Measurements from ENCODE around the gene ZNRF1.
A peak's percentile ranks its signal among the peaks of the same experiment; 100 is the strongest.

ZNRF1 gene

DNA sequence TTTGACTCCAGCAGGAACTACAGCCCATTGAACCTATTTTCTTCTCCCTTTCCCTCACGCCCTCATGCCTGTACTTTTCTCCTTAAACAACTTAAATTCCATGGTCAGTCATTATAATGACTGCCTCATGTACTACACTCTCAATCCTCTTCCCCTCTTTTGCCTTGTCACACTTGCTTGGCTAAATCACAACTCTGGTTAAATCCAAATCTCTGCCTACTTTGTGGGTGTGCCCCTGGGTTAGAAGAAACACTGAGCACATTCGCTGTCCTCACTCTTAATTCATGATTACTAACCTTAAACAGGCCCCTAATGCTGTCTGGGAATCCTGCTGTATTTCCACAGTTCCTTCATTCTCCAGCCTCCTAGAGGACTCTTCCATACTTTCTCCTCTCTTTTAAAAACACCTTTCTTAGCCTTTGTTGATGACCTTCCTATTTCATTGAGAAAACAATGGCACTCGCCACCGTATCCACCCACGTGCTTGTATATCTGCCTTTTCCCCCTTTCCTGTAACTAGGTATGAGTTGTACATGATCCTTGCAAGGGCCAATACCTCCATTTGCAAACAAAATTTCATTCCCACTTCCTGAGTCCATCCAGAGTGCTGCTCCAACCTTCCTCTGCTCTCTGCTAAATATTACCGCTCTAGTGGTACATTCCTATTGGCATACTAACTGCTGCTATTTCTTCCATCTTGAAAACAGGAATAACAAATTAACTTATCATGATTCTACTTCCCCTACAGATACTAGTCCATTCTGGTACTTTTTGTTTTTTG, 28.9 kb downstream of the ZNRF1 start:
- no peak for DNase-seq

DNA sequence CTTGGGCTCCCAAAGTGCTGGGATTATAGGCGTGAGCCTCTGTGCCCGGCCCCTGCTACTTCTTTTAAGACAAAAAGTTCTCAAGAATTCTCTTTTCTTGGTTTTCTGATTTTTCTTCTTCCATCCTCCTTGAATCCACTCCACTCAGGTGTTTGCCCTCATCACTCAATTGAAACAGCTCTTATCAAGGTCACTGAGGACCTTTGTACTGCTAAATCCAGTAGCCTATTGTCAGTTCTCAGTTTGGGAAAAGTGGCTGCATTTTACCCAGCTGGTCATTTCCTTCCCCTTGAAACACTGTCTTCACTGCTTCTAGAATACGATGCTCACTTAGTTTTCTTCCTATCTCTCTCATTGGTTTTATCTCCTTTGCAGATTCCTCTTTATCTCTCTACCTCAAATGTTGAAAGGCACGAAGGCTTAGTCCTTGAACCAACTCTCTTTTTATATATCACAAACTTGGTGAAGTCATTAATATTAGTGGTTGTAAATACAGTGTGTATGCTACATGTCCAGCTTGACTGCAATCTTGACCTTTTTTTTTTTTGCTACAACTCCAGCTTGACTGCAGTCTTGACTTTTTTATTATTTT, 29.8 kb downstream of the ZNRF1 start:
- DNase-seq: no peak

DNA sequence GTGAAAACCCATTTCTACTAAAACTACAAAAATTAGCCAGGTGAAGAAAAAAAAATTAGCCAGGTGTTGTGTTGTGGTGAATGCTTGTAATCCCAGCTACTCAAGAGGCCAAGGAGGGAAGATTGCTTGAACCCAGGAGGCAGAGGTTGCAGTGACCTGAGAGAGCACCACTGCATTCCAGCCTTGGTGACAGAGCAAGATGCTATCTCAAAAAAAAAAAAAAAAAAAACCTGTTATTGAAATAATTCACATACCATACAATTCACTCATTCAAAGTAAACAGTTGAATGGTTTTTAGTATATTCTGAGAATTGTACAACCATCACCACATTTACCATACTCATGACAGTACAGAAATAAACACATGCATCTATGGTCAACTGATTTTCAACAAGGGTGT, 31.0 kb downstream of the ZNRF1 start:
- DNase-seq: peak; percentile 69

DNA sequence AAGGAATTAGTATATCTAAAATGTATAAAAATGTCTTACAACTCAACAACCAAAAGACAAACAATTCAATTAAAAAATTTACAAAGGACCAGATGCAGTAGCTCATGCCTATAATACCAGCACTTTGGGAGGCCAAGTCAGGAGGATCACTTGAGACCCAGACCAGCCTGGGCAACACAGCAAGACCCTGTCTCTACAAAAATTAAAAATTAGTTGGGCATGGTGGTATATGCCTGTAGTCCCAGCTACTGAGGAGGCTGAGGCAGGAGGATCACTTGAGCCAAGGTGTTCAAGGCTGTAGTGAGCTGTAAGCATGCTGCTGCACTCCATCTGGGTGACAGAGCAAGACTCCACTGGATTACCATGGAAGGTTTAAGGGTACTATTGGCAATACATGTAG, 33.8 kb downstream of the ZNRF1 start:
- no peak for DNase-seq

DNA sequence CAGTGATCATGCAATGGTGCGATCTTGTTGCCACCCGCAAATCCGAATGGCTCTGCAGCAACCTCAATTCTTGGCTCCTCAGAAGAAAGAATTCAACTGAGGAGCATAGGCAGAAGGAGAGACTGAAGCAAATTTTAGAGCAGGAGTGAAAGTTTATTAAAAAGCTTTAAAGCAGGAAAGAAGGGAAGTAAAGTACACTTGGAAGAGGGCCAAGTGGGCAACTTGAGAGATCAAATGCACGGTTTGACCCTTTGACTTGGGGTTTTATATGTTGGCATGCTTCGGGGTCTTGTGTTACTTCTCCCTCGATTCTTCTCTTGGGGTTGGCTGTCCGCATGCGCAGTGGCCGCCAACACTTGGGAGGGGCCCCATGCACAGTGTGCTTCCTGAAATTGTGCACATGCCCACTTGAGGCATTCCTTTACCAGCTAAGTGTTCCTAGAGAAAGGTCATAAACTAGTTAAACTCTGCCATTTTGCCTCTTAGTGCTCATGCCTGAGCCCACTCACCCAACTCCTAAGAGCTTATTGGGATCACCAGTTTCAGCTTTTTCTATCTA, 36.7 kb downstream of the ZNRF1 start:
- no peak for DNase-seq

DNA sequence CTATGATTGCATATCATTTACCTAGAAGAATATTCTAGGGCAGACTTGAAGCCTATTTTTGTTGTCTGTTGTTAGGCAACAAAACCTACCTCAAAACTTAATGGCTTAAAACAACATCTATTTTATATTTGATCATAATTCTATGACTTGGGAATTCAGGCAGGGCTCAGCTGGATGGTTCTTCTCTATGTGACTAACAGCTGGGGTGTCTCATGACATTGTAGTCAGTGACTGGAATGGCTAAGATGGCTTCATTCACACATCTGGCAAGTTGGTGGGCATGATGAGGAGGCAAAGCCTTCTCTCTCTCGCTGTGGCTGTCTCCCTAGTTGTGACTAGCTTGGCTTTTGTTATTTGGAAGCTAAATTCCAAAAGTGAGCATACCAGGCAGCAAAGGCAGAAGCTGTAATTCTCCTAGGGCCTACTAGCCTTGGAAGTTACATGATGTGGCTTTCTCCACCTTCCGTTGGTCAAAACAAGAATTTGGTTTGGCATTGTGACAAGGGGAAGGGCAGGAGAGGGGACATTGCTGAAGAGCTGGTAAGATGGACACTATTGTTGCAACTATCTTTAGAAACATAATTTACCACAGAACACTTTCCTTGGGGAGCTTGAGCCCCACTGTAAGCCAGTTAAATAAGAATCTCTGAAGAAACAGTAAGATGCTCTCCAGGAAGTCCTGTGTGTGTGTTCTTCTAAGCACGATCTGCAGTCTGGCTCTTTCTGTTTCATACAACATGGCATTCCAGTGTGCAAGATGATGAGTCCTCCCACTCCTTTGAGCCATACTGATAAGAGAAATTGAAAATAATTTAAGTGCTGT, 39.4 kb downstream of the ZNRF1 start:
- DNase-seq: no peak

DNA sequence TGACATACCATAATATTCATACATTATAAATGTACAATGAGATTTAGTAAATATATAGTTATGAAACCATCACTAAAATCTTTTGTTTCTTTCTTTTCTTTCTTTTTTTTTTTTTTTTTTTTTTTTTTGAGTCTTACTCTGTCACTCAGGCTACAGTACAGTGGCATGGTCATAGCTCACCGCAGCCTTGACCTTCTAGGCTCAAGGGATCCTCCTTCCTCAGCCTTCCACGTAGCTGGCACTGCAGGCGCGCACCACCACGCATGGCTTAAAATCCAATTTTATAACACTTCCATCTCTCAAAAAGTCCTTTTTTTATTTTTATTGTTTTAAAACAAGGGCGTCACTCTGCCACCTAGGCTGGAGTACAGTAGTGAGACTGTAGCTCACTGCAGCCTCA, 41.1 kb downstream of the ZNRF1 start:
- DNase-seq: no peak

DNA sequence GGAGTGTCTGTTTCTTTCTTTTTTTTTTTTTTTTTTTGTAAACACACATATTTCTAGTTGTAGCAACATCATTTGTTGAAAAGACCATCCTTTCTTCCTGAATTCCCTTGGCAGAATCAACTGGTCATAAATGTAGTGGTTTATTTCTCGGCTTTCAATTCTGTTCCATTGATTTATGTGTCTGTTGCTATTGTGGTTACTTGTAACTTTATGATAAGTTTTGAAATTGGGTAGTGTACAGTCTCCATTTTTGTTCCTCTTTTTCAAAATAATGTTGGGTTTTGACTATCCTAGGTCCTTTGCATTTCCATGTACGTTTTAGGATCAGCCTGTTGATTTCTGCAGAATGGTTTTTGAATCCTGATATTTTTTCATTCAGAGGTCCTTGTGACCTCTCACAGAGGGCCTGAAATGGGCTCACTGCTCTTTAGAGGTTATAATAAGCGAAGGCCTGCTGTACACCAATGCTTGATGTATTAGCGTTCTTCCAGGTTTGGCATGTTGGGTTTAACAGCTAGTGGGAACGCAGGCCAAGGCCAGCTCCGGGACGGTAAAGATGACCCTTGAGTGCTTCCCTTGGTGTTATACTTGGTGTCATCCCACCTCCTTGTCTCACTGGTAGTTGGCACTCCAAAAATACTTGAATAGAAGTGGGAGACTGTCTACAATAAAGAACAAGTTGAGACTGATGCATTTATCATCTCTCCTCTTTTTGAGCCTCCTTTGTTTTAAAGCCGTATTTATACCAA, 43.8 kb downstream of the ZNRF1 start:
- no peak for DNase-seq

DNA sequence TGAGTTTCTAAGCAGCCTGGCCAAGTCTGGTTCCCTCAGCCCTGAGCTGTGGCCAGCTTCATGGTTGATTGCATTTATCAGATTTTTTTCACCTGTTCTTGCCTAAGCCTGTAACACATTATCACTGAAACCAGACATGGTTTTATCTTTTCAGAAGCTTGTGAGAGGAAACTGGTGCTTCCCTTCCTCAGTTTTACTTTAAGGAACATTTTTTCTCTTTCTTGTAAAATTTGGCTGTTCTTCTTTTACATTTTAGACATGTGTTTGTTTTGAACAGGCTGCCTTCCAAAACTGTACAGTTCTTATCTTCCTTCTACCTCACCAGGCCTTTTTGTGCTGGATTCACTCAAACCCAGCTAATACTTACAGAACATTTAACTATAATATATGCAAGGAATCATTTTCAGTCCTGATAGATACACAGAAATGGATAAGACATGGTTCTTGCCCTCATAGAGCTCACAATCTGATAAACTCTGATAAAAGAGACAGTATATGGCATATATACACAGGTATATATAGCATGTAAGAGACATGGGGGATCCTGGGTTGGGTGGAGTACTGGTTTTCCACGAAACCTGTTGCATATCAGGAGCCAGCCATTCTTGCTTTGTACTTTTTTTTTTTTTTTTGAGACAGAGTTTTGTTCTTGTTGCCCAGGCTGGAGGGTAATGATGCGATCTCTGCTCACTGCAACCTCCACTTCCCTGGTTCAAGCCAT, 44.5 kb downstream of the ZNRF1 start:
- no peak for DNase-seq

DNA sequence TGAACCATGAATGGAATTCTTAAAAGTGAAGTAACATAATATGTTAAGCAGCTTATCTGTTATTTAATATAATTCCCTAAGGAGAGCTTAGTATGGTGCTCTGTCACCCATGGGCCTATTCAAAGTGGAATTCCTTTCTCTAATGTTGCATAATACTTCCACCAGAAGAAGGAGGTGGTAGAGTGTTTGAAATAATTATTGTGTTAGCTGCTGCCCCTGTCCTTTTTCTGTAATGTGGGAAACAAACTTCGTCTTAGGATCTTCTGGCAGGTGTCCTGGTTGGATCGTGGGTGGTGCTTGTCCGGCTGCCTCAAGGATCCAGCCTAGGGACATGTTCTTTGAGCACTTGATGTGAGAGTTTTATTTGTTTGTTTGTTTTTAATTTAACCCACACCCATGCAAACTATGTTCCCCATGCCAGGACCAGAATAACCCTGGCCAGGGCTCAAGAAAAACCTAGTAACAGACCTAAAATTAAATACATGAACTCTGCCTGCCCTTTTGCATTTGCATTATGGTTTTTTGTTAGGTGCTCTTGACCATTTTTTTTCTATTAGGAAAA, 46.1 kb downstream of the ZNRF1 start:
- DNase-seq: no peak

DNA sequence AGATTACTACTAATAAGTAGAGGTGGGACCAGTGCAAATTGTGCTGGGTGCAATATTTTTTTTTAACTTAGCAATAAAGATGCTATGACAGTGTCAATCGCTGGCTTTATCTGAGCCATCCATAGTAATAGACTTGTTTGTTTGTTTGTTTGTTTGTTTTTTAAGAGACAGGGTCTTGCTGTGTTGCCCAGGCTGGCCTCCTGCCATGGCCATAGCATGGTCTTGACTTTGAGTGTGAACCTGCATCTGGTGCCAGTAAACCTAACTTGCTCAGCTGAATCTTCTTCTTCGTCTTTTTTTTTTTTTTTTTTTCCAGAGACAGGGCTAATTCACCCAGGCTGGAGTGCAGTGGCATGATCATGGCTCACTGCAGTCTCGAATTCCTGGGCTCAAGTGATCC, 46.6 kb downstream of the ZNRF1 start:
- DNase-seq: no peak

DNA sequence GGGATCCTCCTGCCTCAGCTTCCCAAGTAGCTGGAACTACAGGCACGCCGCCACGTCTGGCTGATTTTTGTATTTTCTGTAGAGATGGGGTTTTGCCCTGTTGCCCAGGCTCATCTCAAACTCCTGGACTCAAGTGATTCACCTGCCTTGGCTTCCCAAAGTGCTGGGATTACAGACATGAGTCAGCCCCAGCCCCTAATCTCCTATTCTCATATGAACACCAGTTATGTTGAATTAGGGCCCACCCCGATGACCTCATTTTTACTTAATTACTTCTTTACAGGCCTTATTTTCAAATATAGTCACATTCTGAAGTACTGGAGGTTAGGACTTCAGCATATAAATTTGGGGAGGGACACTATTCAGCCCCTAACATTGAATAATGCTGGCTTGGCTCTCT, 49.2 kb downstream of the ZNRF1 start:
- no peak for DNase-seq

DNA sequence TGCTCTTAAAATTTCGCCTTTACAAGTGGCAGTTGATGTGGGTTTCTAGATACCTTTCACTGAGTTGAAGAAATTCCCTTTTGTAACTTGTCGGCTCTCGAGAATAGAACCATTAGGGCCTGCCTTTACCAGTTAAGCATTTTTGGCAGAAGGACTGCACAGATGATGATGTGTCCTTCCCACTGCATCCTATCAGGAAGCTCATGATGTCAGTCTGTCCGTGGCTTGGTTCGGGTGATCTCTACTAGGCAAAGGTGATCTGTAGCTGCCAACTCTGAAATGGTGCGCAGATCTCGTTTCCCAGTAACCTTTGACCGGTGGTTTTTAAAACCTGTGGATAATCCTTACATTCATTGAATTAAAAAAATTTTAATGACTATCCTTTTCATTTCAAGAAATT, 49.7 kb downstream of the ZNRF1 start:
- no peak for DNase-seq

DNA sequence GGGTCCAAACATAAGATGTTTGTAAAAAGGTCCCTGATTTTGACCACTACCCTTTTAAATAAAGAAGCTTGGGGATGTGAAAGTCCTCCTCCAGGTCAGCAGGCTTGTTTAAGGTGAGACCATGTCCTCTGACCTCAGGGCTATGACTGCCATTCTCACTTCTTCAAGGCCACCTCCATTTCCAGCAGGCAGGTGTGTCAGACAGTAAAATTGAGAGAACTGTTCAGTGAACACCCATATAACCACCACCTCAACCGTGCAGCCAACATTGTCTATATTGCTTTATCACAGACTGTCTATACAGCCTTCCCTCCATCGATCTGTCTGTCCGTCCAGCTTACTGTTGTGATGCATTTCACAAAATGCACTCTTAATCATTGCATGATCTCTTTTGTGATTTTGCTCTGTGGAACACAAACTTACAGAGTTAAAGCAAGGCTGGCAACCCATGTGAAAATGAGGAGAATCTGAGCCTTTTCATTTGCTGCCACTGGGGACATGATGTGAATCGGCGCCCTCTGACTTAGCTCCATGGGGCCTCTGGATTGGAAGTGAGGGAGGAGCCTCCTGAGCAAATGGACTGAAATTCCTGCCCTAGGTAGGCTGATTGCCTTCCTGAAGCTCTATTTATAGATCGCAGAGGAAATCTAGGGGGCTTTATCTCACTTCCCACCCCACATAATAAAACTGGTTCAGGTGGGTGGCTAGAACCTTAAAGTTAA, 53.8 kb downstream of the ZNRF1 start:
- DNase-seq: no peak

DNA sequence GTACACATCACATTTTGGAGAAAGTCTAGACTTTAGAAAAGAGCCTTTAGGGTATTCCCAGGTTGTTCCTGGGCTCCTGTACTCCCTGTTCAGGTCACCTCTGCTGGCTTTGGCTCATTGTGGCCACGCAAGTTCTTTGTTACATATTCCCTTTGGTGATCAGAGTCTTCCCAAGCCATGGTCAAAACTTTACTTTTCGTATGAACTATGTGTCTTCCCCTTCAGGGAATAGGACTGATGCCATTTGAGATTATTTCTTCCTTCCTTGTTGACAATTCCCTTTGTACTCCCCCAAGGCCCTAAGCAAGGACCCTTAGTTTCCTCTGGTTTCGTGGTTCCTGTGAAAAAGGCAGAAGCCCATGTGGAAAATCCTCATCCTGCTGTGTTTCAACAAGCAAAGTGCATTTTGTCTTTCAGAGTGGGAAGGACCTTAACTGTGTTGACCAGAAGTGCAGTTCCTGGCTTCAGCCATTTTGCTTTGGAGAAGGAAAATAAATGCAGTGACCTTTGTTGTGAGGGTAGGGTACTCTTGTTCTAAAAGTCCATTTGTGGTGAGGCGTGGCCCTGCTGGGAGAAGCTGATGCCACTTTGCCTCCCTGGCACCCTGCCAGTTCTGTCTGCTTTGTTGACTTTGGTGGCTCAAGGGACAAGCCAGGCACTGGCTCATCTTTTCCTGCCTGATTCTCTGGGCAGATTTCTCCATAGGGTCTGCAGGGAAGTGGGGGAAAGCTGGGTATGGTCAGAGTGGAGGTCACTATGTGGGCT, 55.1 kb downstream of the ZNRF1 start:
- DNase-seq: no peak

DNA sequence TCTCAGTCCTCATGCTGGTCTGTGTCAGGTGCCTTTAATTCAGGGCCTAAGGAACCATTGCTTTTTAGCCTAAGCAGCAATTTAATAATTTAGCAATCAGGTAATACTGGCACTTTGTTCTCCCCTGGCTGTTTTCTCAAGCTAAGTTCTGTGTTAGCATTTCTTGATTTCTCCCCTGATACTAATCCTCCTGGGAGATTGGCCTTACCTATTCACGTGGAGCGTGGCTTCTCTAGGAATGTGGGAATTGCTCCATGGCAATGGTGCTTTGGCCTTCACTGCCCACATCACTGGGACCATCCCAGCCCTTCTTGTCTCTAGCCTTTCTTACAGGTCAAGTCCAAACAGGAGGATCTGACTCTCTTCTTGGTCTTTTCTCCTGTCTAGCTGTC, 55.7 kb downstream of the ZNRF1 start:
- no peak for DNase-seq

DNA sequence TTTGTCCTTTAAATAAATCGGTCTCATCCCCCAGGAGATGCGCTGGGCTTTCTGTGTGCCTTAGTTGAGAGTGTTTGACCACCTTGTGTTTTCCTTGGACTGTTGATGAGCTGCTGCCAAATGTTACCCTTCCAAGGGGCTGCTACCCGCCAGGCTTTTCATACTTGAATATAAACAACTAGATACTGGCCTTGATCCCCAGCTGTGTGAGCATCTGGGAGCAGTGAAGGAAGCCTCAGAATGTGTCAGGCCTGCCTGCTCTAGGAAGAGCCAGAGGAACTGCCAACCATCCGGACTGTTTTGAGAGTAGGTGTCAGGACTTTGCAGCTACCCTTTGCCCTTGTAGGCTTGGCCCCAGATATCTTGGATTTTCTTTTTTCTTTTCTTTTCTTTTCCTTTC, 60.0 kb downstream of the ZNRF1 start:
- DNase-seq: no peak

DNA sequence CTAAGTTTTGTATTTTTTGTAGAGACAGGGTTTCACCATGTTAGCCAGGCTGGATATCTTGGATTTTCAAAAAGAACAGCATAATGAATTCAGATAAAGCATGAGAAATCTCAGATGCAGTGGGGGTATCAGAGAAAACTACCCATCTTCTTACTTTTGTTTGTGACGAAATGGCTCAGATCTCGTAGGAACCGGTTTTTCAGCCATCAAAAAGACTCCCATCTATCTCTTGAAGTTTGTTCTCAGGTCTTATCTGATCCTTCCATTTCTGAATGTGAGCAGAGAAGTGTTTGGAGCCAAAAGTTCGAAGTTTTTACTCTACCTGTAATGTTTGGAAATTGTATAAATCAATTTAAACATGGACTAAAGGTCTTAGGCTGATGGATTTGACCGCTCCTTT, 60.6 kb downstream of the ZNRF1 start:
- DNase-seq: no peak

DNA sequence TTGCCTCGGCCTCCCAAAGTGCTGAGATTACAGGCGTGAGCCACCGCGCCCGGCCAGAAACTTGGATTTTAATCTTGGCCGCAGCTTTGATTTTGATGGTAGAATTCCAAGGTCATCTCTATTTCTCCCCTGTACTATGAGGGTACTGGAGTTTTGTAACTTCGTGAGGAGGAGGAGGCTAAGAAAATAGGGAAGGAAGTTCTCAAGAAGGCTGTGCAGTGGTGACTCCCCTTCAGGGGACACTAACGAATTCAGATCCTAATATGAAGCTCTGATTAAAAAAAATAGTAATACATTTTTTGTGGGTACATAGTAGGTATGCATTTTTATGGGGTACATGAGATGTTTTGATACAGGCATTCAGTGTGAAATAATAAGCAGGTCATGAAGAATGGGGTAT, 61.9 kb downstream of the ZNRF1 start:
- no peak for DNase-seq

DNA sequence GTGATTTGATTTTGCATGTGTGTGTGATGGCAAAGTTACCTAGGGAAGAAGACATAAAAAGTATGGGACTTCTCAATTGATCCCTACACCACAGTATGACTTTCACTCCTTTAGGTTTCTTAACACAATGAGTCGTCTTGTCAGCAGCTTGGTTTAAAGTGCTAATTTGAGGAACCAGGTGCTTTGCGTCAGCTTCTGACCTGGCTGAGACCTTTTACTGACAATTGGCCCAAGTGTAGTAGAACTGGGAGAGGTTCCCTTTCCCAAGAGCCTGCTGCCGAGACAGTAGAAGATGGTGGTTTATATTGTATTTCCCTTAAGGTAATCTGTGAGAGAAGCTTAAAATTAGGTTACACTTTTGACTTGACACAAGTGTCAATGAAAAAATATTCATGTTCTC, 62.8 kb downstream of the ZNRF1 start:
- DNase-seq: no peak
